HG02840 (cell line): Measurements from ENCODE around the gene LASP1.
"Not testable (repeated sequence)": the region's sequence is repeated elsewhere in the genome, so short reads cannot be mapped to it uniquely, and the experiment has no call there.

Experiments
- ATAC-seq: cut with Tn5 transposase; IDR thresholded peaks from one replicate; pipeline ENCODE4 v1.9.1; 2021; ENCODE audit warnings: mild to moderate bottlenecking, moderate library complexity, moderate number of reproducible peaks; ENCODE audit not compliant: unreplicated experiment, low FRiP score

The LASP1 gene

GRCh38 chr17:38906460-38907228 is 36.8 kb downstream of the LASP1 start:
- no peak for ATAC-seq

DNA sequence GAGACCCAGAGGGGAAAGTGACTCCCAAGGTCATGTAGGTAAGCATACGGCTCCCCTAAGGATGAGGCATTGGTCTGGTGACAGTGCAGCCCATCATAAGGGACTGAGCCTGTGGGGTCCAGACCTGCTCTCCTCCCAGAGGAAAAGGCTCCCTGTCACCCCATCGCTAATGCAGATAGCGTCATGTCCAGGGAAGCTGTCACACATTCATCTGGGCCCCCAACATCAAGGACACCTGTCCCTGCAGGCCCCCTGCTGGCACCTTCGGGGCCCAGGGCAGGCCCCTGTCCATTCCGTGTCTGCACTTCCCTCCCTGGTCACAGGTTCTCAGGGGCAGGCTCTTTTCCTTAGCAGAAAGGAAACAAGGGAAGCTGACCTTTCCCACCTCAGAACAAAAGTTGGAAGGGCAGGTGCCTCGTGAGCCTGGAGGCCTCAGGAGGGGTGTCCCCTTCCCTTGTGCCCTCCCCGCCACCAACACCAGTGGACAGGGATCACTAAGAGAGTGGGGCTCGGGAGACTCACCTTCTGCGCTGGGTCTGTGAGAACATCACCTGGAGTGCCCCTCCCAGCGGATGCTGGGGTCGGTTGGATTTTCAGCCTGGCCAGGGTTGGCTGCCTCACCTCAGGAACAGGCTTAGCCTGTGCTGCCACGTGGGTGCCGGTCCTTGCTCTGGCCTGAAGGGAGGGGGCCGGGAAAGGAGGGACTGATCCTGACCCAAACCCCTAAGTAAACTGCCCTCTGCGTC is 38.2 kb downstream of the LASP1 start:
- no peak for ATAC-seq

- ATAC-seq = no peak
These were observed 38.9 kb downstream of the LASP1 start for GRCh38 chr17:38908676-38909181.

DNA sequence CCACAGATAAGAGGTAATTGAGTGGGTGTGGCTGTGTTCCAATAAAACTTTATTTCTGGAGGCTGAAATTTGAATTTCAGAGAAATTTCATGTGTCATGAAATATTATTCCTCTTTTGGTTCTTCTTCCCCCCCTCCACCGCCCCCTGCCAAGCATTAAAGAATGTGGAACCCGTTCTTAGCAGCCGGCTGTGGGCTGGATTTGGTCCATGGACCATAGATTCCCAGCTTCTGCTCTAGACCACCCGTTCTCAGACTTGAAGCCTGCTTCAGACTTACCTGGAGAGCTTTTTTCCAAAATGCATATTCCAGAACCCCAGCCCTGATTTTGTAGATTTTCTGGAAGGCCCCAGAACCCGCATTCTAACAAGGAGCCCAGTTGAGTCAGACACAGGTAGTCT is 40.5 kb downstream of the LASP1 start:
- no peak for ATAC-seq

DNA sequence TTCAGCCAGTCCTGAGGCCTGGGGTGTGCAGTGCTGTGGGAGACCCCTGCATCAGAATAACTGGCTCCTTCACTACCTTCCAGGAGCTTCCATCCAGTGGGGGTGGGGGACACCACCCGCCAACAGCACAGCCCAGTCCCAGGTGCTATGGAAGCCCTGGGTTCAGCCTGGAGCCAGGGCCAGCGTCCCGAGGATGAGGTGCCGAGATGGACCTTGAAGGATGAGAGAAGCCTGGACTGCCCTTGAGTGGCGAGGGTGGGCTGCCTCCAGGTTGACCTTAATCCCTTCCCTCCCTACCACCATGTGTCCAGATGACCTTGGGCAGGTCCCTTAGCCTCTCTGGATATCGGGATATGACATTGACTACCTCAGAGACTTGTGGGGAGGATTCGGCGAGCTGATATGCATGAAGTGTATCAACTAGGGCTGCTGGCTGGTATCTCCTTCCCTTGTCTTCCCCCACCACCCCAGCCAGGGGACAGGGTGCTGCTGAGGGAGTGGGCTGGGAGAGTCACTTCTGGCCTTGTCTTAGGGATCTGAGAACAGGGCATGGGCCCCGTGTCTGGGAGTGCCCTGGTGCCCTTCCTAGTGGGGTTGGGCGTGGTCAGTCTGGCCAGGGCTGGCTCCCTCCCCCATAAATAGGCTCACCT is 41.3 kb downstream of the LASP1 start:
- ATAC-seq = no peak

GRCh38 chr17:38911731-38912081 is 41.8 kb downstream of the LASP1 start:
- ATAC-seq = not testable (repeated sequence)

GRCh38 chr17:38912221-38912813 is 42.5 kb downstream of the LASP1 start:
- ATAC-seq = no peak

- ATAC-seq = no peak
These were observed 45.1 kb downstream of the LASP1 start for GRCh38 chr17:38914741-38915638.

DNA sequence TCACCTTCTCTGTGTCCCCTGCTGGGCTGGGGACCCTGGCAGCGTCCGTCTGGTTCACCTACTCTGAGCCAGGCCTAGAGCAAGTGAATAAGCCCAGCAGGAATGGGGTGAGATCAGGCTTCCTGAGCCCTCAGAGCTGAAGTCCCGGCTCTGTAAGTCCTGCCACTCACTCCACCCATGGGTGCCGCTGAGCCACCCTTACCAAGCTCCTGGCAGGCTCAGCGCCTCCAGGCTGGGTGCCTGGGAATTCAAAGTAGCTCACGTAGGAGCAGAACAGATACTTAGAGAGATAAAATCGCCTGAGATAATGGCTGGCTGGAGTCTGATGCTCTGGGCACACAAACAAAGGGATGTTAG is 45.8 kb downstream of the LASP1 start:
- no peak for ATAC-seq

DNA sequence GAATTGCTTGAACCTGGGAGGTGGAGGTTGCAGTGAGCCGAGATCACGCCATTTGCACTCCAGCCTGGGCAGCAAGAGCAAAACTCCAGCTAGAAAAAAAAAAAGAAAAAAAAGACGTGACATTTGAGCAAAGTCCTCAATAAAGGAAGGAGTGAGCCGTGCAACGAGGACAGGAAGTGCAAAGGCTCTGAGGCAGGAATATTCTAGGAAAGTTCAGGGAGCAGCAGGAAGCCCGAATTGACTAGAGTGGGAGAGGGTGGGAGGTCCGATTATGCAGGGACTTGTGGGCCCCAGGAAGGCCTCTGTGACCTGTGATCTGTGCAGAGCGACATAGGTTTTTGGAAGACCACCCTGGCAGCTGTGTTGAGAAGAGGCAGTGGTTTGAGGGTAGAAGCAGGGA is 46.9 kb downstream of the LASP1 start:
- ATAC-seq = no peak

- ATAC-seq = no peak
These were observed 47.4 kb downstream of the LASP1 start for GRCh38 chr17:38917259-38917658.

DNA sequence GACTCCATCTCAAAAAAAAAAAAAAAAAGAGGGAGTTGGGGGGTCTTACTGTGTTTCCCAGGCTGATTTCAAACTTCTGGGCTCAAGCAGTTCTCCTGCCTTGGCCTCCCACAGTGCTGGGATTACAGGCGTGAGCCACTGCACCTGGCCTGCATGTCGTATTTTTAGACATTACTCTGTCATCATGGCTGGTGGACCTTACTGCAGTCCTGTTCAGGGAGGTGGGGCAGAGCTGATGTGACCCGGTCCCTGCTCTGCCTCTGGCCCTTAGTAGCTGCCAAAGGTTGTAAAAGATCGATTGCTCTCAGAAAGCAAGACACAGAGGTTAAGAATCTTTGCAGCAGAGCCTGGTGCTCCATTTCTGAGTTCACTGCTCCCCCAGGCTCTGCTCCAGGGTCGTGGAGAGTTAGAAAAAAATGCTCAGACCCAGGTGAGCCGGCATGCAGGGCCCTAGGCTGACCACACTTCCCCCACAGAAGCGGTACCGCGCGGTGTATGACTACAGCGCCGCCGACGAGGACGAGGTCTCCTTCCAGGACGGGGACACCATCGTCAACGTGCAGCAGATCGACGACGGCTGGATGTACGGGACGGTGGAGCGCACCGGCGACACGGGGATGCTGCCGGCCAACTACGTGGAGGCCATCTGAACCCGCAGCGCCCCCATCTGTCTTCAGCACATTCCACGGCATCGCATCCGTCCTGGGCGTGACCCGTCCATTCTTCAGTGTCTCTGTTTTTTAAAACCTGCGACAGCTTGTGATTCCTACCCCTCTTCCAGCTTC is 48.5 kb downstream of the LASP1 start:
- no peak for ATAC-seq

DNA sequence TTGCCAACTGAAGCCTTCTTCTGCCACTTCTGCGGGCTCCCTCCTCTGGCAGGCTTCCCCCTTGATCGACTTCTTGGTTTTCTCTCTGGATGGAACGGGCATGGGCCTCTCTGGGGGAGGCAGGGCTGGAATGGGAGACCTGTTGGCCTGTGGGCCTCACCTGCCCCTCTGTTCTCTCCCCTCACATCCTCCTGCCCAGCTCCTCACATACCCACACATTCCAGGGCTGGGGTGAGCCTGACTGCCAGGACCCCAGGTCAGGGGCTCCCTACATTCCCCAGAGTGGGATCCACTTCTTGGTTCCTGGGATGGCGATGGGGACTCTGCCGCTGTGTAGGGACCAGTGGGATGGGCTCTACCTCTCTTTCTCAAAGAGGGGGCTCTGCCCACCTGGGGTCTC is 49.1 kb downstream of the LASP1 start:
- ATAC-seq = no peak

DNA sequence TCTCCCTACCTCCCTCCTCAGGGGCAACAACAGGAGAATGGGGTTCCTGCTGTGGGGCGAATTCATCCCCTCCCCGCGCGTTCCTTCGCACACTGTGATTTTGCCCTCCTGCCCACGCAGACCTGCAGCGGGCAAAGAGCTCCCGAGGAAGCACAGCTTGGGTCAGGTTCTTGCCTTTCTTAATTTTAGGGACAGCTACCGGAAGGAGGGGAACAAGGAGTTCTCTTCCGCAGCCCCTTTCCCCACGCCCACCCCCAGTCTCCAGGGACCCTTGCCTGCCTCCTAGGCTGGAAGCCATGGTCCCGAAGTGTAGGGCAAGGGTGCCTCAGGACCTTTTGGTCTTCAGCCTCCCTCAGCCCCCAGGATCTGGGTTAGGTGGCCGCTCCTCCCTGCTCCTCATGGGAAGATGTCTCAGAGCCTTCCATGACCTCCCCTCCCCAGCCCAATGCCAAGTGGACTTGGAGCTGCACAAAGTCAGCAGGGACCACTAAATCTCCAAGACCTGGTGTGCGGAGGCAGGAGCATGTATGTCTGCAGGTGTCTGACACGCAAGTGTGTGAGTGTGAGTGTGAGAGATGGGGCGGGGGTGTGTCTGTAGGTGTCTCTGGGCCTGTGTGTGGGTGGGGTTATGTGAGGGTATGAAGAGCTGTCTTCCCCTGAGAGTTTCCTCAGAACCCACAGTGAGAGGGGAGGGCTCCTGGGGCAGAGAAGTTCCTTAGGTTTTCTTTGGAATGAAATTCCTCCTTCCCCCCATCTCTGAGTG is 49.6 kb downstream of the LASP1 start:
- ATAC-seq = no peak

- no peak for ATAC-seq
These were observed 50.8 kb downstream of the LASP1 start for GRCh38 chr17:38920374-38921291.

DNA sequence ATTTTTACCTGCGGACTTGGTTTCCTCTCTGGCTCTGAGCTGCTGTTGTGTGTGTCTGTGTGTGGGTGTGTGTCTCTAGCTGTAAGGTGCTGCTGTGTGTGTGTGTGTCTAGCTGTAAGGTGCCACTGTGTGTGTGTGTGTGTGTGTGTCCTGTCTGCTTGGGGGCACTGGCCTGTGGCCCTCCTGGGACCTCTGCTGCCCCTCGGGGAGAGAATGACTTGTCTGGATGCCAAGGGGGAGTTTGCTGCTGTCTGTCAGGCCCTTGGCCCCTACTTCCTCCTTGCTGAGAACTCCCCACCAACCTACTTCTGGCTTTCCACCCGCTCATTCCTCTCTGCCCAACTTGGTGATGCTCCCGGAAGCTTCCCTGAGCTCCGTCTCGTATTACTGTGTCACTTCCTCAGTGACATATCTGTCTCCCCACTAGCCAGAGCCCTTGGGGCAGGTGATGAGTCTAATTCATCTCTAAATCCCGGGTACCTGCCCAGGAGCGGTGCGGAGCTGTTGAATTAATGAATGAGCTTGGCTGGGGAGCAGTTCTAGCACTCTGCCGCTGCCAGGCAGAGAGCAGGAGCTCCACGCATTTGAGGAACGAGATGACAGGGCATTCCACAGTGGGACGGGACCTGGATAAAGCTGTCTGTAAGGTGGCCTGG is 52.0 kb downstream of the LASP1 start:
- ATAC-seq = no peak
